H9 (cell line): ENCODE data around the gene ZBTB12. TPM values are rescaled to one million over a fixed set of nuclear protein-coding genes. Genes with fewer than 3 reads are reported as not detected.
A peak's percentile ranks its signal among the peaks of the same experiment; 100 is the strongest.
"Not testable (repeated sequence)": the region's sequence is repeated elsewhere in the genome, so short reads cannot be mapped to it uniquely, and the experiment has no call there.

ENCODE experiments used
- DNase-seq: peaks from one replicate; pipeline ENCODE4 v3.0.0-alpha.2; 2017
- H2AFZ ChIP-seq: one replicate; pipeline ENCODE4 v1.6.1; 2013; ENCODE audit warnings: mild to moderate bottlenecking, low read length, control low read depth, moderate library complexity
- H2AK5ac ChIP-seq: 2 replicates; pipeline ENCODE4 v1.6.1; 2013; ENCODE audit warnings: low read length, control low read depth, mixed read lengths; ENCODE audit not compliant: insufficient read length
- H2BK120ac ChIP-seq: one replicate; pipeline ENCODE4 v1.6.1; 2013; ENCODE audit warnings: low read depth, mild to moderate bottlenecking, low read length, control low read depth, inconsistent platforms; ENCODE audit not compliant: poor library complexity, severe bottlenecking
- H2BK12ac ChIP-seq: 2 replicates; pipeline ENCODE4 v1.6.1; 2013; ENCODE audit warnings: low read length, control low read depth, mixed read lengths, low read depth; ENCODE audit not compliant: insufficient read length
- H2BK15ac ChIP-seq: 2 replicates; pipeline ENCODE4 v1.6.1; 2013; ENCODE audit warnings: low read depth, low read length, control low read depth
- H2BK20ac ChIP-seq: one replicate; pipeline ENCODE4 v1.6.1; 2013; ENCODE audit warnings: low read depth, mild to moderate bottlenecking, low read length, control low read depth, inconsistent platforms; ENCODE audit not compliant: poor library complexity, severe bottlenecking
- H2BK5ac ChIP-seq: 2 replicates; pipeline ENCODE4 v1.6.1; 2013; ENCODE audit warnings: low read length, control low read depth, mixed read lengths; ENCODE audit not compliant: insufficient read length
- H3K14ac ChIP-seq: 2 replicates; pipeline ENCODE4 v1.6.1; 2013; ENCODE audit warnings: low read length, control low read depth; ENCODE audit not compliant: insufficient read depth
- H3K18ac ChIP-seq: 2 replicates; pipeline ENCODE4 v1.6.1; 2013; ENCODE audit warnings: low read depth, mild to moderate bottlenecking, mixed read lengths, low read length, control low read depth; ENCODE audit not compliant: insufficient read length
- H3K23ac ChIP-seq: 2 replicates; pipeline ENCODE4 v1.6.1; 2013; ENCODE audit warnings: low read length, control low read depth, mixed read lengths, low read depth; ENCODE audit not compliant: insufficient read length
- H3K23me2 ChIP-seq: 2 replicates; pipeline ENCODE4 v1.6.1; 2013; ENCODE audit warnings: low read depth, mild to moderate bottlenecking, mixed read lengths, low read length, control low read depth; ENCODE audit not compliant: insufficient read length, poor library complexity, severe bottlenecking
- H3K27ac ChIP-seq: 2 replicates; pipeline ENCODE4 v1.5.1; 2013; ENCODE audit warnings: low read length, control low read depth, mixed read lengths, low read depth; ENCODE audit not compliant: insufficient read length
- H3K27me3 ChIP-seq: 2 replicates; pipeline ENCODE4 v1.6.1; 2013; ENCODE audit warnings: low read length, control low read depth, inconsistent platforms; ENCODE audit not compliant: insufficient read depth
- H3K4ac ChIP-seq: 2 replicates; pipeline ENCODE4 v1.6.1; 2013; ENCODE audit warnings: low read depth, mild to moderate bottlenecking, control low read depth, inconsistent platforms, low read length, moderate library complexity
- H3K4me1 ChIP-seq: 2 replicates; pipeline ENCODE4 v1.6.1; 2013; ENCODE audit warnings: low read length, control low read depth, inconsistent platforms; ENCODE audit not compliant: insufficient read depth
- H3K4me2 ChIP-seq: 2 replicates; pipeline ENCODE4 v1.6.1; 2013; ENCODE audit warnings: low read length, control low read depth, mixed read lengths; ENCODE audit not compliant: insufficient read length, insufficient read depth
- H3K56ac ChIP-seq: 2 replicates; pipeline ENCODE4 v1.6.1; 2013; ENCODE audit warnings: low read depth, mild to moderate bottlenecking, mixed read lengths, low read length, control low read depth; ENCODE audit not compliant: insufficient read length
- H3K79me1 ChIP-seq: 2 replicates; pipeline ENCODE4 v1.6.1; 2013; ENCODE audit warnings: low read depth, mild to moderate bottlenecking, moderate library complexity, low read length, control low read depth, inconsistent platforms; ENCODE audit not compliant: insufficient read depth, poor library complexity, severe bottlenecking
- H3K79me2 ChIP-seq: 2 replicates; pipeline ENCODE4 v1.6.1; 2013; ENCODE audit warnings: low read length, control low read depth, inconsistent platforms; ENCODE audit not compliant: insufficient read depth
- H3K9ac ChIP-seq: 2 replicates; pipeline ENCODE4 v1.6.1; 2013; ENCODE audit warnings: low read length, control low read depth, mixed read lengths; ENCODE audit not compliant: insufficient read length; ENCODE audit errors: extremely low read depth
- H3K9me3 ChIP-seq: one replicate; pipeline ENCODE4 v1.6.1; 2013; ENCODE audit warnings: low read depth, low read length, inconsistent platforms; ENCODE audit not compliant: control insufficient read depth
- H3T11ph ChIP-seq: one replicate; pipeline ENCODE4 v1.6.1; 2013; ENCODE audit warnings: mild to moderate bottlenecking, low read length, control low read depth, inconsistent platforms
- H4K20me1 ChIP-seq: one replicate; pipeline ENCODE4 v1.6.1; 2013; ENCODE audit not compliant: control insufficient read depth, insufficient read length, insufficient read depth
- H4K5ac ChIP-seq: 2 replicates; pipeline ENCODE4 v1.6.1; 2013; ENCODE audit warnings: low read depth, mild to moderate bottlenecking, mixed read lengths, low read length, control low read depth; ENCODE audit not compliant: insufficient read length
- H4K8ac ChIP-seq: replicated peaks from 2 replicates; pipeline ENCODE4 v1.6.1; 2013; ENCODE audit warnings: low read length, control low read depth, mixed read lengths, low read depth; ENCODE audit not compliant: insufficient read length
- H4K91ac ChIP-seq: 2 replicates; pipeline ENCODE4 v1.6.1; 2013; ENCODE audit warnings: low read depth, mild to moderate bottlenecking, moderate library complexity, mixed read lengths, low read length, control low read depth; ENCODE audit not compliant: insufficient read length
- H3K27ac Mint-ChIP-seq, 3 experiments: 2 replicates in 2 of 3; 3 replicates in 1 of 3; pipeline ENCODE4 v1.8.0; 2020 to 2021; ENCODE audit warnings: mixed read lengths in 3 of 3, mild to moderate bottlenecking in 1 of 3, moderate library complexity in 1 of 3
- H3K27me3 Mint-ChIP-seq: 2 replicates; pipeline ENCODE4 v1.8.0; 2021; ENCODE audit warnings: low read depth, mild to moderate bottlenecking, moderate library complexity, mixed read lengths
- H3K36me3 Mint-ChIP-seq, 3 experiments: 2 replicates in 2 of 3; 3 replicates in 1 of 3; pipeline ENCODE4 v1.8.0; 2020 to 2021; ENCODE audit warnings: low read depth in 3 of 3, mixed read lengths in 3 of 3; ENCODE audit not compliant: insufficient read depth in 1 of 3
- H3K4me1 Mint-ChIP-seq, 2 experiments: 2 replicates each; pipeline ENCODE4 v1.8.0; 2020; ENCODE audit warnings: mixed read lengths in 2 of 2
- H3K4me3 Mint-ChIP-seq, 2 experiments: 2 replicates in 1 of 2; 3 replicates in 1 of 2; pipeline ENCODE4 v1.8.0; 2020 to 2021; ENCODE audit warnings: mild to moderate bottlenecking in 2 of 2, mixed read lengths in 2 of 2, moderate library complexity in 1 of 2
- H3K9me3 Mint-ChIP-seq, 2 experiments: 2 replicates in 1 of 2; 3 replicates in 1 of 2; pipeline ENCODE4 v1.8.0; 2020; ENCODE audit warnings: mild to moderate bottlenecking in 2 of 2, mixed read lengths in 2 of 2, moderate library complexity in 1 of 2
- CTCF ChIP-seq: fragments of 200-600 bp; sonication (generic); conservative IDR thresholded peaks from 3 replicates; pipeline ENCODE4 v1.8.0; 2021; ENCODE audit warnings: antibody characterized with exemption, mild to moderate bottlenecking
- WGBS: extraction: QIAGEN DNeasy Blood & Tissue Kit; methylation state at CpG from one replicate; pipeline ENCODE4 v1.1.7; 2013; ENCODE audit warnings: missing lambda C conversion rate, low lambda C conversion rate, mixed read lengths; ENCODE audit not compliant: insufficient read length; ENCODE audit errors: extremely low coverage; 5-methylcytosine and 5-hydroxymethylcytosine counted together
- total RNA-seq: library from RNA; stranded (reverse); gene quantifications from 2 replicates; pipeline ENCODE4 v1.2.1, GENCODE V29; 2021

Gene ZBTB12
- total RNA-seq, 1 experiment from 2014 or later = 31.0 TPM

DNA sequence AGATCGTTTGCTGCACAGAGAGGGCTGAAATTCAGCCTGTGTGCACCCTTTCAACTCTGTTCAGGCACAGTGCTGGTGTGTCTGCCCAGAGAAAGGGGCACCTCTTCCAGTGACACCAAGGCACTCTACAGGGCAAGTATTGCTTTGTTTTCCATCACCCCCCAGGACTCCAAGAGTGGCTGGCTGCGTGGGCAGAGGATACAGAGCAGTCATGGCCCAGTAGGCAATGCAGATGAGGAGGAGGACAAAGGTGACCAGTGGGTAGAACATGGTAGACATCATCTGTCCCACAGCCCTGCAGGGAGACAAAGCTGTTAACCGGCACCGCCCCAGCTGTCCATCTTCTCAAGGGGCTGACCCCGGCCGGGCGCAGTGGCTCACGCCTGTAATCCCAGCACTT lies 32.5 kb downstream of the ZBTB12 start:
- Histone ChIP-seq H4K8ac (no peak overlapping the region), H3K23ac (no peak overlapping the region), H3K79me1 (no peaks in the 10 kb centered on the region), H3K4me2 (no peak overlapping the region), H3K4ac (no peak overlapping the region), H2BK120ac (no peak overlapping the region), H3K9ac (no peak overlapping the region), H2BK15ac (no peak overlapping the region), H4K5ac (no peak overlapping the region), H2BK5ac (no peak overlapping the region), H4K20me1 (no peaks in the 10 kb centered on the region), H3K4me1 (peaks cover 3% of the 10 kb centered on the region; the same call in 1 of the 2 replicates), H3K56ac (no peak overlapping the region), H2BK20ac (no peak overlapping the region), H4K91ac (no peak overlapping the region), H3K9me3 (no peaks in the 10 kb centered on the region), H3K27me3 (no peaks in the 10 kb centered on the region), H3K14ac (no peak overlapping the region), H2BK12ac (no peak overlapping the region), H3T11ph (no peak overlapping the region), H3K79me2 (no peaks in the 10 kb centered on the region), H3K23me2 (no peaks in the 10 kb centered on the region), H3K18ac (no peak overlapping the region), H2AK5ac (no peak overlapping the region), H3K27ac (no peak overlapping the region), H2AFZ (no peak overlapping the region)
- Mint-ChIP-seq H3K27ac (peak overlapping the region in 1 of 3 experiments; percentile 48; a peak in 1 of 7 replicates), H3K9me3 (no peaks in the 10 kb centered on the region), H3K27me3 (no peaks in the 10 kb centered on the region), H3K36me3 (no peaks in the 10 kb centered on the region), H3K4me3 (no peak overlapping the region), H3K4me1 (peaks cover 13 to 37% of the 10 kb centered on the region in 2 experiments)
- DNase-seq = no peak
- no CpG with 5 or more reads among the region's 8 CpGs for WGBS
- TF ChIP-seq CTCF = no peak

DNA sequence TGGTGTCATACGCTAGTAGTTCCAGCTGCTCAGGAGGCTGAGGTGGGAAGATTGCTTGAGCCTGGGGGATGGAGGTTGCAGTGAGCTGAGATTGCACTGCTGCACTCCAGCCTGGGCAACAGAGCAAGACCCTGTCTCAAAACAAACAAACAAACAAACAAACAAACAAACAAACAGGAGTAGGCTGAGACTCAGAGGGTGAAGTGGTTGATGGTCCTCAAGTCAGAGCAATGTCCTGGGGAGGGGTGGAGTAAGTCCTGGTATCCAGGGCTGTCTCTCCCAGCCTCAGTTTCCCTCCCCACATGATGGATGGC lies 33.3 kb downstream of the ZBTB12 start:
- H3K4me3 Mint-ChIP-seq, H3T11ph ChIP-seq, H3K9me3 ChIP-seq, H3K4me1 ChIP-seq, DNase-seq, H3K27me3 ChIP-seq, H2BK5ac ChIP-seq, H3K4ac ChIP-seq, H3K23me2 ChIP-seq, H2BK12ac ChIP-seq, H4K5ac ChIP-seq, H3K23ac ChIP-seq, H3K9me3 Mint-ChIP-seq, H3K27me3 Mint-ChIP-seq, H4K91ac ChIP-seq, H3K27ac ChIP-seq, H2BK15ac ChIP-seq, H4K8ac ChIP-seq, H3K4me2 ChIP-seq, H3K79me1 ChIP-seq, H3K9ac ChIP-seq, H3K79me2 ChIP-seq, H4K20me1 ChIP-seq, H3K36me3 Mint-ChIP-seq, H3K14ac ChIP-seq, H2BK120ac ChIP-seq, H2AK5ac ChIP-seq, H2BK20ac ChIP-seq, H3K56ac ChIP-seq, H2AFZ ChIP-seq, H3K18ac ChIP-seq: not testable (repeated sequence)
- WGBS = no CpG with 5 or more reads among the region's 1 CpG
- Mint-ChIP-seq H3K4me1 (peaks cover 15 to 39% of the 10 kb centered on the region in 2 experiments), H3K27ac (peak overlapping the region in 1 of 3 experiments; percentile 86; a peak in 1 of 7 replicates)
